ENCODE data around the gene TXNRD2. TPM values are rescaled to one million over a fixed set of nuclear protein-coding genes. Genes with fewer than 3 reads are reported as not detected.

TXNRD2 gene
- total RNA-seq, 1 experiment from 2014 or later: 22.9 TPM

DNA sequence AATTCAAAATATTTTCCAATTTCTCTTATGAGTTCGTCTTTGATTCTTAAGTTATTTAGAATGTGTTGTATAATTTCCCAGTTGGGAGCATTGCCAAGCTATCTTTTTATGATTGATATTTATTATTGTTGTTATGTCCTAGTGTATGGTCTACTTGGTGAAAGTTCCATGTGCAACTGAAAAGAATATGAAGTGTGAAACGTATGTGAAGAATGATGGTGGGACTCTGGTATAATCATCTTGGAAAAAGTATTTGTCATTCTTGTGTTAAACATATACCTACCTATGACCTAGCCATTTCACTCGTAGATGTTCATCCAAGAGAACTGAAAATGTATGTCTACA is 75.0 kb downstream of the TXNRD2 start:
- Mint-ChIP-seq H3K9me3 (no peaks in the 10 kb centered on the region), H3K36me3 (ENCODE audit: insufficient read depth in 1 of 3, low read depth in 3 of 3) (no peaks in the 10 kb centered on the region), H3K27ac (no peak overlapping the region), H3K27me3 (ENCODE audit: low read depth) (no peaks in the 10 kb centered on the region), H3K4me1 (peaks cover 19 to 26% of the 10 kb centered on the region in 2 experiments), H3K4me3 (no peak overlapping the region)
- Histone ChIP-seq H3K56ac (ENCODE audit: insufficient read length, low read depth, low read length) (no peak overlapping the region), H3K14ac (ENCODE audit: insufficient read depth, low read length) (no peak overlapping the region), H3K4ac (ENCODE audit: low read depth, low read length) (no peak overlapping the region), H3K79me1 (ENCODE audit: insufficient read depth, low read depth, low read length, poor library complexity, severe bottlenecking) (no peaks in the 10 kb centered on the region), H3K79me2 (ENCODE audit: insufficient read depth, low read length) (no peaks in the 10 kb centered on the region), H3K27me3 (ENCODE audit: insufficient read depth, low read length) (no peaks in the 10 kb centered on the region), H3K4me1 (ENCODE audit: insufficient read depth, low read length) (no peaks in the 10 kb centered on the region), H2BK5ac (ENCODE audit: insufficient read length, low read length) (no peak overlapping the region), H3K4me2 (ENCODE audit: insufficient read depth, insufficient read length, low read length) (no peak overlapping the region), H3K23ac (ENCODE audit: insufficient read length, low read depth, low read length) (no peak overlapping the region), H2AFZ (ENCODE audit: low read length) (no peak overlapping the region), H2AK5ac (ENCODE audit: insufficient read length, low read length) (no peak overlapping the region), H4K91ac (ENCODE audit: insufficient read length, low read depth, low read length) (no peak overlapping the region), H2BK12ac (ENCODE audit: insufficient read length, low read depth, low read length) (no peak overlapping the region), H2BK20ac (ENCODE audit: low read depth, low read length, poor library complexity, severe bottlenecking) (no peak overlapping the region), H4K5ac (ENCODE audit: insufficient read length, low read depth, low read length) (no peak overlapping the region), H3K9me3 (ENCODE audit: control insufficient read depth, low read depth, low read length) (no peaks in the 10 kb centered on the region), H3K27ac (ENCODE audit: insufficient read length, low read depth, low read length) (no peak overlapping the region), H3K23me2 (ENCODE audit: insufficient read length, low read depth, low read length, poor library complexity, severe bottlenecking) (no peaks in the 10 kb centered on the region), H4K8ac (replicated peaks; ENCODE audit: insufficient read length, low read depth, low read length) (no peak overlapping the region), H4K20me1 (ENCODE audit: control insufficient read depth, insufficient read depth, insufficient read length) (no peaks in the 10 kb centered on the region), H3K9ac (ENCODE audit: extremely low read depth, insufficient read length, low read length) (no peak overlapping the region), H2BK15ac (ENCODE audit: low read depth, low read length) (no peak overlapping the region), H3T11ph (ENCODE audit: low read length) (no peak overlapping the region), H2BK120ac (ENCODE audit: low read depth, low read length, poor library complexity, severe bottlenecking) (no peak overlapping the region), H3K18ac (ENCODE audit: insufficient read length, low read depth, low read length) (no peak overlapping the region)
- WGBS (ENCODE audit: extremely low coverage, insufficient read length, low lambda C conversion rate): no CpG with 5 or more reads among the region's 3 CpGs
- DNase-seq: no peak
- TF ChIP-seq, protein P1, sequence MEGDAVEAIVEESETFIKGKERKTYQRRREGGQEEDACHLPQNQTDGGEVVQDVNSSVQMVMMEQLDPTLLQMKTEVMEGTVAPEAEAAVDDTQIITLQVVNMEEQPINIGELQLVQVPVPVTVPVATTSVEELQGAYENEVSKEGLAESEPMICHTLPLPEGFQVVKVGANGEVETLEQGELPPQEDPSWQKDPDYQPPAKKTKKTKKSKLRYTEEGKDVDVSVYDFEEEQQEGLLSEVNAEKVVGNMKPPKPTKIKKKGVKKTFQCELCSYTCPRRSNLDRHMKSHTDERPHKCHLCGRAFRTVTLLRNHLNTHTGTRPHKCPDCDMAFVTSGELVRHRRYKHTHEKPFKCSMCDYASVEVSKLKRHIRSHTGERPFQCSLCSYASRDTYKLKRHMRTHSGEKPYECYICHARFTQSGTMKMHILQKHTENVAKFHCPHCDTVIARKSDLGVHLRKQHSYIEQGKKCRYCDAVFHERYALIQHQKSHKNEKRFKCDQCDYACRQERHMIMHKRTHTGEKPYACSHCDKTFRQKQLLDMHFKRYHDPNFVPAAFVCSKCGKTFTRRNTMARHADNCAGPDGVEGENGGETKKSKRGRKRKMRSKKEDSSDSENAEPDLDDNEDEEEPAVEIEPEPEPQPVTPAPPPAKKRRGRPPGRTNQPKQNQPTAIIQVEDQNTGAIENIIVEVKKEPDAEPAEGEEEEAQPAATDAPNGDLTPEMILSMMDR (conservative IDR thresholded peaks at IDR 0.05): no peak
